Stimulated activated CD4-positive, alpha-beta T cell treated with anti-CD3 and anti-CD28 coated beads, Interleukin-15, amount 100 ng/mL, for 48 hours (primary cell): Measurements from ENCODE around the gene SMARCC2.

Experiments
- DNase-seq, 2 donors: peaks; one replicate each; pipeline ENCODE4 v3.0.0-alpha.2; 2020; ENCODE audit warnings: low read depth in 2 of 2

Gene SMARCC2

DNA sequence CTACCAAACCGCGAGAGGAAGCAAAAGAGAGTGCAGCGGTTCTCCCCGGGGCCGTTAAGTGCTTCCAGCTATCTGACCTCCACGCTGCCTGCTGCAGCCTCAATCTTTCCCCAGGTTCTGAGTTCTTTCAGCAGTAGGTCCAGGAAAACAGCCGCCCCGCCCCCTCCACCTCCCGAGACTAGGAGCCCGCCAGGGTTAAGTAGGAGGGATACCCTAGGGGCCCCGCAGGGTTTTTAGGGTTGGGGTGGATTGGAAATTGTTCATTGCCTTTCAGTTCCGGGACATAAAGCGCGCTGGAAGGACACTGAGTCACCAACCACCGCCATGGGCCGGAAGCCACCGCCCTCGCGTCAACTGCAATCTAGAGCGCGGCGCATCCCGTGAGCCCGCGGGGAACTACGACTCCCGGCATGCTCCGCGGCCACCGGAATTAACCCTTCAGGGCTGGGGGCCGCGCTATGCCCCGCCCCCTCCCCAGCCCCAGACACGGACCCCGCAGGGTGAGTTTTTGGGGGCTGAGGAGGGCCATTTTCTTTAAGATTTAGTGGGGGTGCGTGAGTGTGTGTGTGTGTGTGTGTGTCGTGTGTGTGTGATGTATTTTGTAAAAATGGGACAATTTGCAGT, 37.0 kb downstream of the SMARCC2 start, which contains the start of gene MYL6B:
TSS of gene MYL6B (plus strand) at position 456 of the 624 bp plus-strand sequence. CDS start 1,332 bp downstream, outside the sequence.
- peak; percentile 92 to 94 for DNase-seq

DNA sequence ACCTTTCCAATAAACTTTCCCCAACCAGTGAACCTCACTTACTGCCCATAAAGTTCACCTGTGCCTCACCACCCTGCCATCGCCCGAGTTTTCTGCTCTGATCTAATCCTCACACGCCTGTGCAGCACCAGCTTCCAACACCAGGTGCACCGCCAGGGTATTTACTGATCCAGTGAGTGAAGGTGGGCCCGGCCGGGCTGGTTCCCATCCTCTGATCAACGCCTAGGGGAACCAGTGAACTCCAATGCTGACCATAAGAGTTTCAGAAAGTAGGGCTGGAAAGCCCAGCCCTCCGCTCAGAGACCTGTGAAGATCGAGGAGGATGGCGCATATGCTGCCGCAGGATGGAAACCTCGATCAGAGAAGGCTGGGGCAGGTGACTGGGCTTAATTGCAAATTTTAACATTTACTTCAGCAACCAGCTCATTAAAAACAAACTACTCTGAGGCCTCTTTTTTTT, 37.6 kb downstream of the SMARCC2 start:
- DNase-seq: peak; percentile 57 to 68

DNA sequence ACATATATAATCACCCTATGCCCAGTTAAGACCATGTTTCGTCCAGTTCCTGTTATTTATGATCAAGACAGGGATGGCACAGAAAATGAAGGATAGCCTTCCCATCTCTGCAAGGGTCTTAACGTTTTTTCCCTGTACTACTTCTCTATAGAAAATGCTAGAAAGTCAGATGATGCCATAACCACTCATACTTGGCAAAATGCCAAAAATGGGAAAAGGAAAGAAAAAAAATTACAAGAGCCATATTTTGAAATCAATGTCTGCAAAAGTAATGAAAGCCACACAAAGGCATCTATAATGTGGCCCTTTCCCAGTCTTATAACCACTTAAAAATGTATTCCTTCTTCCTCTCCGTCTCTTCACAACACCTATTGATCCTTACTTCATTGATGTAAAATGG, 38.7 kb downstream of the SMARCC2 start:
- no peak for DNase-seq

DNA sequence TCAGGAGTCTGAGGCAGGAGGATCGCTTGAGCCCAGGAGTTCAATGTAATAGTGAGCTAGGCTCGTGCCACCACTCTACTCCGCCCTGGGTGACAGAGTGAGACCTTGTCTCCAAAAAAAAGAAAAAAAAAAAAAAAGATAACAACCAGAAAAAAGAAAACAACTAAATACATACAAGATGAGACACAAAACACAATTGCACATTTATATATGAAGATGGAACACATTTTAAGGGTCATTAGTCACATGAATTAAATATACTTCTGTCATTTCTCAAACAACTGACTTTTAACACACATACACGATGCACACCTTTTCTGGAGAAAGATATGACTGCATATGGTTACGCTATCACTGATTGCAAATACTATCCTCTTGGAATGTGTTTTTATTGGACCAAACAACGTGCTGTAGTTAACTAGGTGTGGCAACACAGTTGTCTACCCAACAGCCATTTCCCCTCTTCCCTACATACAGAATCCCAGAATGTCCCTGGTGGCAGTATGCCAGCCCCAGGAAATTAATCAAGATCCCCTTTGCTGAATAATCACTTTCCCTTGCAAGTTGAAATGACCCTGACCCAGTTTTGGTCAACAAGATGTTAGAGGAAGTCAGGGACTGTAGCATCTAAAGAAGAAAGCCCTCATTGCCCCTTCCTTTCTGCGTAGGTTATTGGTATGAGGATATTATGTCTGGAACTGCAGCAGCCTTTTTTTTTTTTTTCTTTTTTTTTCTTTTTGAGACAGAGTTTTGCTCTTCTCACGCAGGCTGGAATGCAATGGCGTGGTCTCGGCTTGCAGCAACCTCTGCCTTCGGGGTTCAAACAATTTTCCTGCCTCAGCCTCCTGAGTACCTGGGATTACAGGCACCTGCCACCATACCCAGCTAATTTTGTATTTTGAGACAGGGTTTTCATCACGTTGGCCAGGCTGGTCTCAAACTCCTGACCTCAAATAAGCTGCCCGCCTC, 42.5 kb downstream of the SMARCC2 start:
- DNase-seq: no peak

DNA sequence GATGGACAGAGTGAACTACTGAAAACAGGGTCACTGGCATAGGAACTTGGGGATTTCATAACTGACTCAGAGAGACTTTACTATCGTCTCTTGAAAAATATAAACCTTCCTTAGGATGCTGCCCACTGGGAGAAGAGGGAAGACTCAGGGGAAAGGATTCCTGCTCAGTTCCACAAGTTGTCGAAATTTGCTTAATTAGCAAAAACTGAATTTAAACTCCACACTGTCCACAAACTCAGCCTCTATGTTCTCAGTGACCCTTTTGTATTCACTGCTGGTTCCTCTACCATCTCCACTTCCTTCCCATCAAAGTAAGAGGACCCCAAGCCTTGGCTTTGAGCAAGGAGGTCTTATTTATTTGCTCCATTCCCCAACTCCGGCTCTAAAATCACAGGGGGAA, 44.1 kb downstream of the SMARCC2 start:
- no peak for DNase-seq

DNA sequence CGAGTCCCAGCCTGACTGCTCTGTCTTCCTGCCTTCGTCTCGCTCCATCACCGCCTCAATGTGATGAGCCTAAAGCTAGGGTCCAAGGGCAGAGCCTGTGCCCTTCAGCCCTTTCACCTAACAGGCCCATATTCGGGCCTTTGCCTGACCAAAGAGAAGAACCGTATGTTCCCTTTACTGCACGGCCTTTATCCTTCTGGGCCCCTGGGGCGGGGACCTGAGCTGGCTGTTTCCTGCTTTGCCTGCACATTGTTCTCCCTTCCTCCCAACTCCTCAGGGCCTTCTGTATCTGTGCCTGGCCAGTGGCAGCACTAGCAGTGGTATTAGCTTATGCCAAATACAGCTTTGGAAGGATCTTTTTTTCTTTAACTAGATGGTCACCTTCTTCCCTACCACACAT, 45.4 kb downstream of the SMARCC2 start:
- DNase-seq: no peak

DNA sequence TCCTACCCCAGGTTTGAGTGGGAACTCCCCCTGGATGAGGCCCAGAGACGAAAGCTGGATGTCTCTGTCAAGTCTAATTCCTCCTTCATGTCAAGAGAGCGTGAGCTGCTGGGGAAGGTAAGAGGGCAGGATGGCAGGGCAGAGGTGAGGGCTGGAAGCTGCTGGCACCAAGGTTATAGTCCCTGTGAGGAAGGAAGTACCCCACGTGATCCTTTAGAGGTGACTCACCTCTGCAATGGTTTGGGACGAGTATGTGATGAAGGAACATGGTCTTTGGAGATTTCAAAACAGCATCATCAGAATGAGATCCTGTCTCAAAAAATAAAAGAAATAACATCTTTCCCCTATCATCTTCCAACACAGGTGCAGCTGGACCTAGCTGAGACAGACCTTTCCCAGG, 46.1 kb downstream of the SMARCC2 start:
- DNase-seq: no peak

DNA sequence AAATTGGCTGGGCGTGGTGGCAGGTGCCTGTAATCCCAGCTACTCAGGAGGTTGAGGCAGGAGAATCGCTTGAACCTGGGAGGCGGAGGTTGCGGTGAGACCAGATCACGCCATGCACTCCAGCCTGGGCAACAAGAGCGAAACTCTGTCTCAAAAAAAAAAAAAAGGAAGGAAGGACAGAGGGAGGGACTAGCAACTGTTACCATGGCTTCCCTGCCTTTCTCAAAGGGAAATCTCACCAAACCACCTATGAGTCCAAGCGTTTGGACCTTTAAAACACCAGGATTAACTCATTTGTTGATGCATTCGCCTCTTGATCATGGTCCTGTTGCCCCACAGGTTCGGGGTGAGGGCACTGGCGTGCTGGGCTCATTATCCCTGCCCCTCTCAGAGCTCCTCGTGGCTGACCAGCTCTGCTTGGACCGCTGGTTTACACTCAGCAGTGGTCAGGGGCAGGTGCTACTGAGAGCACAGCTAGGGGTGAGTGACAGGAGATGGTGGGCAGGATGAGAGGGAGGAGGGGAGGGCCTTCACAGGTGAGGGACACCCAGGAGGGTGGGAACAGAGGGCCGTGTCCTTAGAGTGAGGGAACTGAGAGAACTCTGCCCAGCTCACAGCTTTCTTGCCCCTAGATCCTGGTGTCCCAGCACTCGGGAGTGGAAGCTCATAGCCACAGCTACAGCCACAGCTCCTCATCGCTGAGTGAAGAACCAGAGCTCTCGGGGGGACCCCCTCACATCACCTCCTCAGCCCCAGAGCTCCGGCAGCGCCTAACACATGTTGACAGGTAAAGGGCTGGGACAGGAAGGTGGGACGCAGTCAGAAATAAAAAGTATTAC, 47.1 kb downstream of the SMARCC2 start:
- DNase-seq: no peak

DNA sequence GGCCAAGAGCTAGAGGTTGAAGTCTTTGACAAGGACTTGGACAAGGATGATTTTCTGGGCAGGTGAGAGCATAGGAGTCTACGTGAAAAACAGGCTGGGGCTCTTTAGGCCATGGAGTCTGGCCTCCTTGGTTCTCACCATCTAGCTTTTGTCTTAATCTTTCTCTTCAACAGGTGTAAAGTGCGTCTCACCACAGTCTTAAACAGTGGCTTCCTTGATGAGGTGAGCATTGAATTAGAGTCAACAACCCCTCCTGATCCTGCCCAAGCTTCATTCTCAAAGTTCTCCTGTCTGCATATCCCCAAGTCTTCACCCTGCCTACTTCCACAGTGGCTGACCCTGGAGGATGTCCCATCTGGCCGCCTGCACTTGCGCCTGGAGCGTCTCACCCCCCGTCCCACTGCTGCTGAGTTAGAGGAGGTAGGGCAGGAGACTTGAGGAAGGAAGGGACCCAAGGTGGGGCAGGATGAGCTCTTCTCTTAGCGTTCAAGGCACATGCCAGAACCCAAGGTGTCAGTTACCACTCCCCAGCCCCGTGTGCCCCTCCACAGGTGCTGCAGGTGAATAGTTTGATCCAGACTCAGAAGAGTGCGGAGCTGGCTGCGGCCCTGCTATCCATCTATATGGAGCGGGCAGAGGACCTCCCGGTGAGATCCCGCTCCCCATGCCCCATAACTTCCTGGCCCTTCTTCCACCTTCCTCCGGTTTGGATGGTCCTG, 51.3 kb downstream of the SMARCC2 start:
- no peak for DNase-seq

DNA sequence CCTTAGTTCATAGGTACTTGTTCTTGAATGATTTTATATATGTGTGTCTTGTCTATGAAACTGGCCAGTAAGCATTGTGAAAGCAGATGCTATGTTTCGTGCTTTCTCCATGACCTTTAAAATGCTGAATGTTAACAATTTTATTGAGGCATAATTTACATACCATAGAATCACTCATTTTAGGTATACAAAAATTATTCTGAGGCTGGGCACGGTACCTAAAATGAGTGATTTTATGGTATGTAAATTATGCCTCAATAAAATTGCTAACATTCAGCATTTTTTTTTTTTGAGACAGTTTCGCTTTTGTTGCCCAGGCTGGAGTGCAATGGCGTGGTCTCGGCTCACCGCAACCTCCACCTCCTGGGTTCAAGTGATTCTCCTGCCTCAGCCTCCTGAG, 54.4 kb downstream of the SMARCC2 start:
- DNase-seq: no peak

DNA sequence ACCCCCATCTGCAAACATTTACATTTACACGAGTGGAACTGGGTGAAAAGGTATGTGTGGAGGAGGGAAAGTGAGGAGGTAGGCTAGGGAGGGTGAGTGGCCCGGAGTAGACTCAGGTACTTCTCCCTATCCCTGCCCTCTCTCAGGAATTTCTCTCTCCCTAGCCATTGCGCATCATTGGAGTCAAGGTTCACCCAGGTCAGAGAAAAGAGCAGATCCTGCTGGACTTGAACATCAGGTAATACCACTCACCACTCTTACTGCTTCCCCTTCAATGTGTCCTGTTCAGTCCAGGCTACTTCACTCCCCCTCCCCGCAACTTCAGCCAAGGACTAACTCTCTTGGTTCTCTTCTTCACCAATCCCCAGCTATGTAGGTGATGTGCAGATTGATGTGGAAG, 58.4 kb downstream of the SMARCC2 start:
- DNase-seq: no peak

DNA sequence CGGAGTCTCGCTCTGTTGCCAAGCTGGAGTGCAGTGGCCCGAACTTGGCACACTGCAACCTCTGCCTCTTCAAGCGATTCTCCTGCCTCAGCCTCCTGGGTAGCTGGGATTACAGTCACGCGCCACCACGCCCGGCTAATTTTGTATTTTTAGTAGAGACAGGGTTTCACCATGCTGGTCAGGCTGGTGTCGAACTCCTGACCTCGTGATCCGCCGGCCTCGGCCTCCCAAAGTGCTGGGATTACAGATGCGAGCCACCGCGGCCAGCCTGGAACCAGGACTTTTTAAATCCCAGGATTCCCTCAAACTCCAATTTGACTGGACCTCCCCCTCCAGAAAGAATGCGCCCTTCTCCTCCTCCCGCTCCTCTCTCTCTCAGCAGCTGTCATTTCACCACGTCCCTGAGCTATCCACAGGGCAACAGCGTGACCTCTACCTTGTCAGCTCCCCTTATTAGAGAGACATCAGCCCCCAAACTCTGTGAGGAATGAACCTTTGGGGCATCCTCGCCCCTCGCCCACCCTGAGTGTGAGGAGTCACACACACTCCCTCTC, 59.3 kb downstream of the SMARCC2 start:
- DNase-seq: no peak

DNA sequence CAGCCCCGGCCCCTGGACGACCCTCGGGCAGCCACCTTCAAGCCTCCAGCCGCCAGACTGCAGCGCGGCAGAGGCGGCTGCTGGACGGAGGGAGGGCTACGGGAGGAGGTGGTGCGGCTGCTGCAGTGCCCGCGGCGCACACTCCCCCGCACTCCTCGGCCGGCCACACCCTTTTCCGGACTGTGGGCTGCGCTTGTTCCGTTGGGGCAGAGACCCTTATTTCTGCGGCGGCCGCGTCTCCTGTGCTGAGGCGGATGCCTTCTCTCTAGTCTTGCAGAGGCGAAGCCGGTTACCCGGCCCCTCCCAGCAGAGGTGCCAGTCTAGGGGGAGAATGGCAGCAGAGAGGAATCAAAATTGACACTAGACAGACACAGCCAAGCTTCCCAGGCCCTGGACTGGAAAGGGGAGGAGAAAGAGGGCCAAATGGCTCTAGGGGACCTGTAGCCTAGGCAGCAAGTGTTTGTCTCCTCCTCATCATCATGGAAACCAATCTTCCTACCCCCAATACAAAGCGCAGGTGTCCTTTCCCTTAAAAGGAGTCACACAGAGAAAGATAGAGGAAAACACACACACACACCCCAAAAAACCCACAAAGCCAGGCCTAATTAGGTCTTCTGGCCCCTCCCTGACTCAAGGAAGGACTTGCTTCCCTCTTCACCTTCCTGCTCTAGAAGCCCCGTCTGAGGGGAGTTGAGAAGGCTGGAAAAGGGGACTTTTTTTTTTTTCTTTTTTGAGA, 59.9 kb downstream of the SMARCC2 start:
- DNase-seq: peak; percentile 31 to 56

DNA sequence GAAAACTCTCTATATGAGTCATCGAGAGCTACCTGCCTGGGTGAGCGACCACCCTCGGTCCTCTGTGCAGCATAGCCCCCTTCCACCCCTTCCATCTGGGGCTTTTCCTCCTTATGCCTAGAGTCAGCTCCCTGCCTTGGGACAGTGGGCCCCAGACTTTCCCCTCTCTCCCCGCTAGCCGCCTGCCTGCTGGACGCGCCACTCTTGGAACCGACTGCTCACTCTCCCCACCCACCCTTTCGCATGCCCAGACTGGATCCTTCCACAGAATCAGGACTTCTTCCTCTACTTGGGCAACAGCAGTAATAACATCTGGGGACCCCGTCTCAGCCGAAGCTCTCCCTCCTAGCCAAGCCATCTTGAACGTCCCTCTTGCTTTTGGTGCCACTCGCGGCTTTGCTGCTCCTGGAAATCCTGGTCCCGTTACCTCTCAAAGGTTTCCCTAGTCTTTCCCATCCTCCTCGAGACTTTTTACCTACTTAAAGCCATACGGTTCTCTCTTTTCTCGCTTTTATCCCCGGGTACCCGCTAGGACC, 60.5 kb downstream of the SMARCC2 start:
- DNase-seq: no peak

DNA sequence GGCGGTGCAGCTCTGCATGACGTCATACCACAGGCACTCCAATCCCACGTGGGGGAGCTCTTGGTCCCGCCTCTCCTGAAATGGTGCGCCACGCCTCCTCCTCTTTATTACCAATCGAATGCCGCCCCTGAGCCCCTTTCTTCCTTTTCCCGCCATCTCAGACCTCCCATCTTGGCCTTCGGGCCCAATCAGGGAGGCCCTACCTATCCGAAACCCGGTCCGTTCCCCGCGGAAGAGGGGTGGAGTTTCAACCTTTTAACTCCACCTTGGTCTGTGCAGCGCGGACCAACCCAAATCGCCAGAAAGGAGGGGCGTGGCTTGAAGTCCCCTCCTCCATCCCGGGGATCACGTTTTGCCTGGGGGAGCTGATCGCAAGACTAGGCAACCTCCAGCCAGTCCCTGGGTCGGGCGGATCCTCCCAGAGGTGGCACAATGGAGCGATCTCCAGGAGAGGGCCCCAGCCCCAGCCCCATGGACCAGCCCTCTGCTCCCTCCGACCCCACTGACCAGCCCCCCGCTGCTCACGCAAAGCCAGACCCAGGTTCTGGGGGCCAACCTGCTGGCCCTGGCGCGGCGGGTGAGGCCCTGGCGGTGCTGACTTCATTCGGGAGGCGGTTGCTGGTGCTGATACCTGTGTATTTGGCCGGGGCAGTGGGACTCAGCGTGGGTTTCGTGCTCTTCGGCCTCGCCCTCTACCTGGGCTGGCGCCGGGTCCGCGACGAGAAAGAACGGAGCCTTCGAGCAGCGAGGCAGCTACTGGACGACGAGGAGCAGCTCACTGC, 61.2 kb downstream of the SMARCC2 start, which contains the start of gene ESYT1:
TSS of gene ESYT1 (plus strand) at position 380 of the 782 bp plus-strand sequence. CDS start at position 433, 53 bp downstream.
- DNase-seq: peak; percentile 95 to 99

DNA sequence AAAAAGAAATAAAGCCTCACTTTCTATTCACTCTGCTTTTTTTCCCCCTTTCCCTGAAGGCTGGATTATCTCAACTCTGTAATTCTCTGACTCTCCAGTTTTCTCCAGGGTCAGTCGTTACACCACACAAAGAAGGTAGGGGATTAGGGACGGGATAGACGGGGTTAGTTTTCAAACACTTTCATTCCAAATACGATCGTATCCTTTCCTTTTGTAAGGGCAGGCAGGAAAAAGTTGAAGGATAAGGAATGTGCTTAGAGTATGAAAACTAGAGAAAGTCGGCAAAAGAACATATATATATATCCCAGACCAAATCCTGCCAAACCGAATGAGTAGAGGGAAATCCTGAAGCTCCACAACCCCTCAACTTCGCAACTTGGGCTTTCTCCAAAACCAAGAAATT, 61.8 kb downstream of the SMARCC2 start:
- DNase-seq: no peak

DNA sequence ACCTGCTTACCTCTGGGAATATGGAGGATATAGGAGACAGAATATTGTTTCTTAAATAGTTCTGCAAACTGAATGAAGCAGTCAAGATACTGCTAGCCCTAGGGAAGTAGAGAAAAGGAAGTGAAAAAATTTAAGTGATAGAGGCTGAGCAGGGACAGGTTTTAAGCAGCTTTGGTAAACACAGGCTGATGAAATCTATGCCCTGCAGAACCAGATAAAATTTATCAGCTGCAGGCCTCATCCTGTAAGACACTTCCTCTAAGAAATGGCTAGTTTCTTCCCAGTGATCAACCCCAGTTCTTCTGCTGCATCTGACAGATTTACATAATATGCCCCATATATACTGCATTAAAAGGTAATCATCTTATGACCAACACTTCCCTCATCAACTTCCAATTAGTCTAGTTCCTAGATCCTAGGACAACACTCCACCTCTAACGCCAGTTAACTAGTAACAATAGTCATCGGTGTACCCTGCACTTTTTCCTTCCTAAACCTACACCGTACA, 62.5 kb downstream of the SMARCC2 start:
- no peak for DNase-seq

DNA sequence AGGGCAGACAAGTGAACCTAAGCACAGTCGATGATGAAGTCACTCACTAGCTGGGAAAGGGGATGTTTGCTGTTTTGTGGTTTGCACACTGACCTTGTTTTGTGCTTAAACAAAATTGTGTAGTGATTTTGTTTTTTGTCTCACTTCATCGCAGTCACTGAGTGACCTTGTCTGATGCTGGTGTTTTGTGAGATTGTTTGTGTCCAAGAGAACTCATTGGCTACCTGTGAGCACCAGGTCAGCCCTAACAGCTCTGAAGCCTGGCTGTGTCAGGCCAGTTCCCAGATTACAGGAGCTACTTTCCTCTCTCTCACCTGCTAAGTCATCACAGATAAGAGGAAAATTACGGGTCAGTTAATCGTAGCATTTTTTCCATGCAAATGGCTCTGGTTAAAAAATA, 65.2 kb downstream of the SMARCC2 start:
- DNase-seq: no peak

DNA sequence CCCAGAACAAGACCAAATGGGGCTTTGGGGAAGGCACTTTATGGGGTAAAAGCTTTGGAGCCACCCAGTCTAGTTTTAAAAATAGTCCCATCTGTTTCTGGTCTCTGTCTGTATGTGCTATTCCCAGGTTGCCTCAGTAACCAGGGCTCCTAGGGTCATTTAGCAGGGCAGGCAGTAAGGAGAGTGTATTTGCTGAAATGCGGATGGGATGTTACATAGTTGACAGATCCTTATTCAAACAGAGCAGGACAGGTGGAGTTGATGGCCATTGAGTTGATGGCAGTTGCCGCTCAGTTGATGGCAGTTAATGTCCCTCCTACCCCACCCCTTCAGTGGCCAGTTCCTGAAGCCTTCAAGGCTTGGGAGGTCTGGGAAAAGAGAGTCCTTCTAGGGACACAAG, 66.6 kb downstream of the SMARCC2 start:
- no peak for DNase-seq
